Stimulated activated CD4-positive, alpha-beta T cell treated with anti-CD3 and anti-CD28 coated beads, Interleukin-2, amount 100 ng/mL, for 4 hours (primary cell): ENCODE results near the gene SMIM9.

Source experiments
- DNase-seq: peaks from one replicate; pipeline ENCODE4 v3.0.0-alpha.2; 2020; ENCODE audit warnings: low read depth

The SMIM9 gene

GRCh38 chrX:154780968-154781367 is 53.5 kb downstream of the SMIM9 start:
- DNase-seq, result no peak

DNA sequence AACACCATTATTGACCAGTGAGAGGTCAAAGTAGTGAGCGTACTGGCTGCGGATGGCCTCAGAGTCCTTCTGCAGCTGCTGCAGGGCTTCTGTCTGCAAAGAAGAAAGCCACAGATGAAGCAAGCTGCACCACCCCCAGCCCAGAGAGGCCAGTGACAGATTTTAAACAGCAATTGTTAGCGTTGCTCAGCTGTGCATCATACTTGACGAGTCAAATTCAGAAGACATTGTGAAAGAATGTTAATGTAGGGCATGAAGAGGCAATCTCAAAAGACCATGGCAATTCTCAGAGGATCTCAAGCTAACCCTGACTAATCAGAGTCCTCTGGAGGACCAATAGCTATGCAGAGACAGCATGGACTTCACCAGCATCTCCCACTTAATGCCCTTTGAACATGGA is 55.2 kb downstream of the SMIM9 start:
- DNase-seq, result no peak

- DNase-seq, result no peak
Observed at GRCh38 chrX:154776753-154777152, 57.7 kb downstream of the SMIM9 start.

GRCh38 chrX:154775419-154776349 is 58.8 kb downstream of the SMIM9 start:
- peak; percentile 45 for DNase-seq

- DNase-seq, result no peak
Observed at GRCh38 chrX:154774622-154775021, 59.8 kb downstream of the SMIM9 start.
